ENCODE data around the gene PTPRCAP.
"Not testable (repeated sequence)": the region's sequence is repeated elsewhere in the genome, so short reads cannot be mapped to it uniquely, and the experiment has no call there.

PTPRCAP gene

GRCh38 chr11:67437082-67437808 lies at the start of gene PTPRCAP:
TSS of gene PTPRCAP (minus strand) at chr11:67437682. CDS start at chr11:67437619, 63 bp downstream.
- DNase-seq = peak; percentile 73 to 78

- peak in 1 of 2 donors; percentile 45 for DNase-seq
Measured at GRCh38 chr11:67486481-67487195, 49.2 kb upstream of the PTPRCAP start.

GRCh38 chr11:67485873-67486361 lies 48.4 kb upstream of the PTPRCAP start:
- peak; percentile 64 to 82 for DNase-seq

- peak; percentile 65 to 67 for DNase-seq
Measured at GRCh38 chr11:67484847-67485311, 47.4 kb upstream of the PTPRCAP start.

- DNase-seq = peak in 1 of 2 donors; percentile 67
Measured at GRCh38 chr11:67483831-67484665, 46.6 kb upstream of the PTPRCAP start.

GRCh38 chr11:67482827-67483798 lies 45.6 kb upstream of the PTPRCAP start, which contains the start of gene AIP:
TSS of gene AIP (plus strand) at chr11:67483026. CDS start at chr11:67483159, 133 bp downstream.
- DNase-seq = peak; percentile 98

GRCh38 chr11:67482275-67482826 lies 44.9 kb upstream of the PTPRCAP start:
- DNase-seq = no peak

- not testable (repeated sequence) for DNase-seq
Measured at GRCh38 chr11:67477344-67478050, 40.0 kb upstream of the PTPRCAP start.

- not testable (repeated sequence) for DNase-seq
Measured at GRCh38 chr11:67476692-67477091, 39.2 kb upstream of the PTPRCAP start.

GRCh38 chr11:67472882-67473281 lies 35.4 kb upstream of the PTPRCAP start:
- DNase-seq = no peak

- no peak for DNase-seq
Measured at GRCh38 chr11:67470337-67471002, 33.0 kb upstream of the PTPRCAP start.

- DNase-seq = no peak
Measured at GRCh38 chr11:67469508-67469811, 32.0 kb upstream of the PTPRCAP start.

- DNase-seq = peak; percentile 94
Measured at GRCh38 chr11:67468759-67469507, 31.5 kb upstream of the PTPRCAP start, which contains the start of gene TMEM134. TSS of gene TMEM134 (minus strand) at chr11:67469251. CDS start at chr11:67469192, 59 bp downstream.

GRCh38 chr11:67468456-67468758 lies 30.9 kb upstream of the PTPRCAP start:
- no peak for DNase-seq

- DNase-seq = no peak
Measured at GRCh38 chr11:67468056-67468455, 30.6 kb upstream of the PTPRCAP start.

- DNase-seq = no peak
Measured at GRCh38 chr11:67466962-67467771, 29.7 kb upstream of the PTPRCAP start.

GRCh38 chr11:67466367-67466766 lies 28.9 kb upstream of the PTPRCAP start:
- DNase-seq = no peak

- not testable (repeated sequence) for DNase-seq
Measured at GRCh38 chr11:67465530-67465929, 28.0 kb upstream of the PTPRCAP start.

- DNase-seq = no peak
Measured at GRCh38 chr11:67465189-67465510, 27.7 kb upstream of the PTPRCAP start.

Data from CD4-positive, alpha-beta T cell treated with Interleukin-4 for 1 hour (primary cell).